Measurements from ENCODE around the gene AFG1L.

The AFG1L gene

GRCh38 chr6:108274546-108274945 is 20.3 kb upstream of the AFG1L start:
- H3K36me3 ChIP-seq (ENCODE audit: insufficient read depth, low read length) = no peaks in the 10 kb centered on the region
- H3K4me3 ChIP-seq (ENCODE audit: low read depth, low read length, poor library complexity, severe bottlenecking) = no peak overlapping the region
- no peaks in the 10 kb centered on the region for H3K4me1 ChIP-seq (ENCODE audit: insufficient read depth, low read length, severe bottlenecking)

DNA sequence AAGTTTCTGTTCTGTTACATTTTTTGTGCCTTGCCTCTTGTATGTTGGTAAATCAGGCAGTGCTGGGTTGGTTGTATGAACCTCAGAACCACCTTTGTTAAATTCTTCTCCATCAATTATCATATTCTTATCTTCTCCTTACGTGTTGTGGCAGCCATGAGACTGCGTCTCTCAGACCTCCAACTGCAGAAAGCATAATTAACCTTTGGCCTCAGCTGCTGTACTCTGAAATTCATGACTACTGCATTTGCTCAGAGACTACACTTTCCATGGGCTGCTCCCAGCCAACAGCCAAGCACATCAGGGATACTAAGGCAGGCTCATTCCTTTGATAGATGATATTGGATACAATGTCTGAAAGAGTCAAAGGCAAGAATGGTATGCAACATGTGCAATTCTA is 18.9 kb upstream of the AFG1L start:
- Histone ChIP-seq H3F3A (ENCODE audit: insufficient read depth, low read length) (no peaks in the 10 kb centered on the region), H3K27ac (ENCODE audit: low read depth, low read length, poor library complexity, severe bottlenecking) (no peak overlapping the region), H3K9ac (ENCODE audit: low read length) (no peak overlapping the region), H3K4me2 (ENCODE audit: low read length) (no peak overlapping the region), H2AFZ (ENCODE audit: low read length) (no peak overlapping the region), H3K79me2 (ENCODE audit: insufficient read depth, low read length) (no peaks in the 10 kb centered on the region), H3K4me3 (ENCODE audit: low read depth, low read length, poor library complexity, severe bottlenecking) (no peak overlapping the region), H3K27me3 (ENCODE audit: insufficient read depth, low read length) (no peaks in the 10 kb centered on the region), H3K4me1 (ENCODE audit: insufficient read depth, low read length, severe bottlenecking) (no peaks in the 10 kb centered on the region), H4K20me1 (ENCODE audit: insufficient read depth, low read length) (no peaks in the 10 kb centered on the region), H3K36me3 (ENCODE audit: insufficient read depth, low read length) (no peaks in the 10 kb centered on the region), H3K9me3 (ENCODE audit: low read length) (no peaks in the 10 kb centered on the region), H3K9me2 (ENCODE audit: low read depth, low read length) (no peaks in the 10 kb centered on the region)
- TF ChIP-seq, protein P1, sequence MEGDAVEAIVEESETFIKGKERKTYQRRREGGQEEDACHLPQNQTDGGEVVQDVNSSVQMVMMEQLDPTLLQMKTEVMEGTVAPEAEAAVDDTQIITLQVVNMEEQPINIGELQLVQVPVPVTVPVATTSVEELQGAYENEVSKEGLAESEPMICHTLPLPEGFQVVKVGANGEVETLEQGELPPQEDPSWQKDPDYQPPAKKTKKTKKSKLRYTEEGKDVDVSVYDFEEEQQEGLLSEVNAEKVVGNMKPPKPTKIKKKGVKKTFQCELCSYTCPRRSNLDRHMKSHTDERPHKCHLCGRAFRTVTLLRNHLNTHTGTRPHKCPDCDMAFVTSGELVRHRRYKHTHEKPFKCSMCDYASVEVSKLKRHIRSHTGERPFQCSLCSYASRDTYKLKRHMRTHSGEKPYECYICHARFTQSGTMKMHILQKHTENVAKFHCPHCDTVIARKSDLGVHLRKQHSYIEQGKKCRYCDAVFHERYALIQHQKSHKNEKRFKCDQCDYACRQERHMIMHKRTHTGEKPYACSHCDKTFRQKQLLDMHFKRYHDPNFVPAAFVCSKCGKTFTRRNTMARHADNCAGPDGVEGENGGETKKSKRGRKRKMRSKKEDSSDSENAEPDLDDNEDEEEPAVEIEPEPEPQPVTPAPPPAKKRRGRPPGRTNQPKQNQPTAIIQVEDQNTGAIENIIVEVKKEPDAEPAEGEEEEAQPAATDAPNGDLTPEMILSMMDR (IDR thresholded peaks at IDR 0.05; ENCODE audit: low read length) = no peak
- TF ChIP-seq EZH2 (IDR thresholded peaks at IDR 0.05; ENCODE audit: borderline replicate concordance, low read length) = no peak

More at GRCh38 chr6:108274546-108274945, 20.3 kb upstream of the AFG1L start:
- no peaks in the 10 kb centered on the region for H3K79me2 ChIP-seq (ENCODE audit: insufficient read depth, low read length)
- no peak overlapping the region for H2AFZ ChIP-seq (ENCODE audit: low read length)
- no peaks in the 10 kb centered on the region for H3K27me3 ChIP-seq (ENCODE audit: insufficient read depth, low read length)
- H3K27ac ChIP-seq (ENCODE audit: low read depth, low read length, poor library complexity, severe bottlenecking) = no peak overlapping the region
- no peaks in the 10 kb centered on the region for H3K9me3 ChIP-seq (ENCODE audit: low read length)
- no peak overlapping the region for H3K4me2 ChIP-seq (ENCODE audit: low read length)
- H3K9me2 ChIP-seq (ENCODE audit: low read depth, low read length) = no peaks in the 10 kb centered on the region
- no peaks in the 10 kb centered on the region for H4K20me1 ChIP-seq (ENCODE audit: insufficient read depth, low read length)
- H3F3A ChIP-seq (ENCODE audit: insufficient read depth, low read length) = no peaks in the 10 kb centered on the region
- no peak overlapping the region for H3K9ac ChIP-seq (ENCODE audit: low read length)
- TF ChIP-seq EZH2 (IDR thresholded peaks at IDR 0.05; ENCODE audit: borderline replicate concordance, low read length) = no peak
- TF ChIP-seq, protein P1 (IDR thresholded peaks at IDR 0.05; ENCODE audit: low read length) = no peak

DNA sequence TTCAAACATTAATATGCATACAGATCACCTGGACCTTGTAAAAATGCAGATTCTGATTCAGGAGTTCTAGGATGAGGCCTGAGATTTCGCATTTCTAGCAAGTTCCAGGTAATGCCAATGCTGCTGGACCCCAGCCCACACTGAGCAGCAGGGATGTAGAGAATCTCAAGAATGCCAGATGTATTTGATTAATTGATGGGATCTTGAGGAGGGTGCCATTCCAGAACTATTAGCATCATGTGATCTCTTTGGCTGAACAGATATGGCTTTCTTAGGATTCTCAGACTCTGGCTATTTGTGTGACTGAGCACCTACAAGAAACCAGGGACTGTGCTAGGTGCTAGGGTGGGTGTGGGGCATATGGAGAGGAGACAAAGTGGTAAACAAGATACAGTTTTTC is 17.6 kb upstream of the AFG1L start:
- H3K4me1 ChIP-seq (ENCODE audit: insufficient read depth, low read length, severe bottlenecking) = no peaks in the 10 kb centered on the region
- H3K9me2 ChIP-seq (ENCODE audit: low read depth, low read length) = no peaks in the 10 kb centered on the region
- no peaks in the 10 kb centered on the region for H3F3A ChIP-seq (ENCODE audit: insufficient read depth, low read length)
- TF ChIP-seq EZH2 (IDR thresholded peaks at IDR 0.05; ENCODE audit: borderline replicate concordance, low read length) = no peak
- no peaks in the 10 kb centered on the region for H4K20me1 ChIP-seq (ENCODE audit: insufficient read depth, low read length)
- no peaks in the 10 kb centered on the region for H3K9me3 ChIP-seq (ENCODE audit: low read length)
- H3K4me3 ChIP-seq (ENCODE audit: low read depth, low read length, poor library complexity, severe bottlenecking) = no peak overlapping the region
- no peaks in the 10 kb centered on the region for H3K36me3 ChIP-seq (ENCODE audit: insufficient read depth, low read length)
- H3K9ac ChIP-seq (ENCODE audit: low read length) = no peak overlapping the region
- H3K79me2 ChIP-seq (ENCODE audit: insufficient read depth, low read length) = no peaks in the 10 kb centered on the region
- H2AFZ ChIP-seq (ENCODE audit: low read length) = no peak overlapping the region
- no peaks in the 10 kb centered on the region for H3K27me3 ChIP-seq (ENCODE audit: insufficient read depth, low read length)
- no peak overlapping the region for H3K27ac ChIP-seq (ENCODE audit: low read depth, low read length, poor library complexity, severe bottlenecking)
- no peak overlapping the region for H3K4me2 ChIP-seq (ENCODE audit: low read length)

DNA sequence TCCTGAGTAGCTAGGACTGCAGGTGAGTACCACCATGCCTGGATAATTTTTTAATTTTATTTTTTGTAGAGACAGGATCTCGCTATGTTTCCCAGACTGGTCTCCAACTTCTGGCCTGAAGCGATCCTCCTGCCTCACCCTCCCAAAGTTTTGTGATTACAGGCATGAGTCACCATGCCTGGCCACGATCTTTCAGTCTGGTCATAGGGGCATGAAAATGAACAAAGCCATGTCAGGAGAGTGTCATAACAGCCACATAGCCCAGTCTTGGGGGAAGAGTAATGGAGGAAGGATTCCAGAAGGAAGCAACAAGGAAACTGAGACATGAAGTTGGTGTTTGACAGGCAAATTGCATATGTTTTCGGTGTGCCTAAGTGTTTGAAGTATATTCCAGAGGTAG is 17.0 kb upstream of the AFG1L start:
- no peak for TF ChIP-seq EZH2 (IDR thresholded peaks at IDR 0.05; ENCODE audit: borderline replicate concordance, low read length)
- TF ChIP-seq, protein P1 (IDR thresholded peaks at IDR 0.05; ENCODE audit: low read length) = no peak
- Histone ChIP-seq H3K4me2 (ENCODE audit: low read length) (no peak overlapping the region), H3K36me3 (ENCODE audit: insufficient read depth, low read length) (no peaks in the 10 kb centered on the region), H3K79me2 (ENCODE audit: insufficient read depth, low read length) (no peaks in the 10 kb centered on the region), H3K4me3 (ENCODE audit: low read depth, low read length, poor library complexity, severe bottlenecking) (no peak overlapping the region), H3K4me1 (ENCODE audit: insufficient read depth, low read length, severe bottlenecking) (no peaks in the 10 kb centered on the region), H3K9ac (ENCODE audit: low read length) (no peak overlapping the region), H3K9me2 (ENCODE audit: low read depth, low read length) (no peaks in the 10 kb centered on the region), H2AFZ (ENCODE audit: low read length) (no peak overlapping the region), H4K20me1 (ENCODE audit: insufficient read depth, low read length) (no peaks in the 10 kb centered on the region), H3K27ac (ENCODE audit: low read depth, low read length, poor library complexity, severe bottlenecking) (no peak overlapping the region), H3F3A (ENCODE audit: insufficient read depth, low read length) (no peaks in the 10 kb centered on the region), H3K9me3 (ENCODE audit: low read length) (no peaks in the 10 kb centered on the region), H3K27me3 (ENCODE audit: insufficient read depth, low read length) (no peaks in the 10 kb centered on the region)

All from OCI-LY1 (cell line).